ENCODE measurements around the gene CDHR3. TPM values are rescaled to one million over a fixed set of nuclear protein-coding genes. Genes with fewer than 3 reads are reported as not detected.

CDHR3 gene
- total RNA-seq, 1 experiment from 2014 or later = 3.3 TPM

DNA sequence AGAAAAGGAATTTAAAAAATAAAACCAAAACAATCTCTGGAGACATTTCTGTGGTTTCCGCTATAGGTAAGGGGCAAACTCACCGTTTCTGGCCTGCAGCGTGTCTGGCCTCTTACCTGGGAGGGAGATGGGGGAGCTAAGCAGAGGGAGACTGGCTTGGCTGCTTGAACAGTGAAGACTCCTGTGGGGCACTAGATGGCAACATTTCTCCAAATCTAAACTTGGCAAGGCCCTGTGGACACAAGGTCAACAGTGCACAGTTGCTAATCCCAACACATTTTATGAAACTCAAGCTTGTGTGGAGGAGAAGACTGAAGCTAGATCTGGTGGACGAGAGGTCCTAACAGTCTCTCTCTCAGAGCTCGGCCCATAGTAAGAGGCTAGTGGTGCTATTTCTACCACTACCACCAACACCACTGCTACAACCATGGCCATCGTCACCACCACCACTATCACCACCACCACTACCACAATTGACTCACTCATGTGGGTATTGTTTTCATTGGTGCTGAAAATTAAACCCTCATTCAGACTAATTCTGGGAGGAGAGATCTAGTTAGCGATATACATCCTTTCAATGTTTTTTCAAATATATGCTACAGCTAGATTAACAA lies 28.4 kb upstream of the CDHR3 start:
- whole genome bisulfite sequencing (ENCODE audit: extremely low coverage, insufficient read length, low lambda C conversion rate) = no CpG with 5 or more reads among the region's 7 CpGs

More for the DNA sequence above, 28.4 kb upstream of the CDHR3 start:
- Histone ChIP-seq H4K91ac (ENCODE audit: insufficient read length, low read depth, low read length) (no peak overlapping the region), H3K23me2 (ENCODE audit: insufficient read length, low read depth, low read length, poor library complexity, severe bottlenecking) (no peaks in the 10 kb centered on the region), H3K4ac (ENCODE audit: low read depth, low read length) (no peak overlapping the region), H4K5ac (ENCODE audit: insufficient read length, low read depth, low read length) (no peak overlapping the region), H3K14ac (ENCODE audit: insufficient read depth, low read length) (no peak overlapping the region), H2AK5ac (ENCODE audit: insufficient read length, low read length) (no peak overlapping the region), H3K9ac (ENCODE audit: extremely low read depth, insufficient read length, low read length) (no peak overlapping the region), H2BK5ac (ENCODE audit: insufficient read length, low read length) (no peak overlapping the region), H2BK12ac (ENCODE audit: insufficient read length, low read depth, low read length) (no peak overlapping the region), H2AFZ (ENCODE audit: low read length) (no peak overlapping the region), H3K9me3 (ENCODE audit: control insufficient read depth, low read depth, low read length) (no peaks in the 10 kb centered on the region), H3K18ac (ENCODE audit: insufficient read length, low read depth, low read length) (no peak overlapping the region), H4K8ac (replicated peaks; ENCODE audit: insufficient read length, low read depth, low read length) (no peak overlapping the region), H3K4me2 (ENCODE audit: insufficient read depth, insufficient read length, low read length) (no peak overlapping the region), H3T11ph (ENCODE audit: low read length) (no peak overlapping the region), H3K79me2 (ENCODE audit: insufficient read depth, low read length) (no peaks in the 10 kb centered on the region), H2BK20ac (ENCODE audit: low read depth, low read length, poor library complexity, severe bottlenecking) (no peak overlapping the region), H3K23ac (ENCODE audit: insufficient read length, low read depth, low read length) (no peak overlapping the region), H2BK15ac (ENCODE audit: low read depth, low read length) (no peak overlapping the region), H3K56ac (ENCODE audit: insufficient read length, low read depth, low read length) (no peak overlapping the region), H2BK120ac (ENCODE audit: low read depth, low read length, poor library complexity, severe bottlenecking) (no peak overlapping the region), H3K27ac (ENCODE audit: insufficient read length, low read depth, low read length) (no peak overlapping the region), H4K20me1 (ENCODE audit: control insufficient read depth, insufficient read depth, insufficient read length) (no peaks in the 10 kb centered on the region), H3K79me1 (ENCODE audit: insufficient read depth, low read depth, low read length, poor library complexity, severe bottlenecking) (no peaks in the 10 kb centered on the region), H3K27me3 (ENCODE audit: insufficient read depth, low read length) (no peaks in the 10 kb centered on the region), H3K4me1 (ENCODE audit: insufficient read depth, low read length) (no peaks in the 10 kb centered on the region; the same call in 1 of the 2 replicates)
- Mint-ChIP-seq H3K4me3 (no peak overlapping the region), H3K27ac (peak overlapping the region in 1 of 3 experiments; percentile 25; a peak in 2 of 7 replicates), H3K4me1 (peaks cover 14 to 18% of the 10 kb centered on the region in 2 experiments), H3K36me3 (ENCODE audit: insufficient read depth in 1 of 3, low read depth in 3 of 3) (0 out of 7 replicates have a peak, but pooled peaks cover 0 to 2% (median 0%) of the 10 kb centered on the region in 3 experiments), H3K27me3 (ENCODE audit: low read depth) (no peaks in the 10 kb centered on the region), H3K9me3 (no peaks in the 10 kb centered on the region)
- TF ChIP-seq, protein P1, sequence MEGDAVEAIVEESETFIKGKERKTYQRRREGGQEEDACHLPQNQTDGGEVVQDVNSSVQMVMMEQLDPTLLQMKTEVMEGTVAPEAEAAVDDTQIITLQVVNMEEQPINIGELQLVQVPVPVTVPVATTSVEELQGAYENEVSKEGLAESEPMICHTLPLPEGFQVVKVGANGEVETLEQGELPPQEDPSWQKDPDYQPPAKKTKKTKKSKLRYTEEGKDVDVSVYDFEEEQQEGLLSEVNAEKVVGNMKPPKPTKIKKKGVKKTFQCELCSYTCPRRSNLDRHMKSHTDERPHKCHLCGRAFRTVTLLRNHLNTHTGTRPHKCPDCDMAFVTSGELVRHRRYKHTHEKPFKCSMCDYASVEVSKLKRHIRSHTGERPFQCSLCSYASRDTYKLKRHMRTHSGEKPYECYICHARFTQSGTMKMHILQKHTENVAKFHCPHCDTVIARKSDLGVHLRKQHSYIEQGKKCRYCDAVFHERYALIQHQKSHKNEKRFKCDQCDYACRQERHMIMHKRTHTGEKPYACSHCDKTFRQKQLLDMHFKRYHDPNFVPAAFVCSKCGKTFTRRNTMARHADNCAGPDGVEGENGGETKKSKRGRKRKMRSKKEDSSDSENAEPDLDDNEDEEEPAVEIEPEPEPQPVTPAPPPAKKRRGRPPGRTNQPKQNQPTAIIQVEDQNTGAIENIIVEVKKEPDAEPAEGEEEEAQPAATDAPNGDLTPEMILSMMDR (conservative IDR thresholded peaks at IDR 0.05) = peak; percentile 70
- DNase-seq = peak; percentile 56

Measured in H9 (cell line).